Kidney epithelial cell (primary cell): Measurements from ENCODE around the gene GGT6. TPM values are rescaled to one million over a fixed set of nuclear protein-coding genes. Genes with fewer than 3 reads are reported as not detected.

Source experiments
- DNase-seq: peaks from one replicate; pipeline ENCODE4 v3.0.0-alpha.2; 2010; ENCODE audit warnings: low read depth
- H3K27me3 ChIP-seq: 2 replicates; pipeline ENCODE4 v1.6.0; 2011; ENCODE audit warnings: low read length; ENCODE audit not compliant: control insufficient read depth, insufficient read depth
- H3K36me3 ChIP-seq: 2 replicates; pipeline ENCODE4 v1.5.1; 2011; ENCODE audit warnings: low read length; ENCODE audit not compliant: control insufficient read depth, insufficient read depth
- H3K4me3 ChIP-seq: 2 replicates; pipeline ENCODE4 v1.5.1; 2011; ENCODE audit warnings: low read depth, mild to moderate bottlenecking, control low read depth, low read length
- total RNA-seq: library from RNA; depleted of rRNA; stranded (reverse); fragments of >200 nt; gene quantifications from 2 replicates; pipeline ENCODE4 v1.2.3, GENCODE V29; 2015
- TF ChIP-seq, protein P1 (sequence below): IDR thresholded peaks from 2 replicates; pipeline ENCODE4 v1.5.1; 2011; ENCODE audit warnings: mild to moderate bottlenecking, moderate library complexity, low read length, control low read depth, inconsistent platforms; ENCODE audit not compliant: insufficient read depth, poor library complexity, severe bottlenecking

Gene GGT6, protein sequence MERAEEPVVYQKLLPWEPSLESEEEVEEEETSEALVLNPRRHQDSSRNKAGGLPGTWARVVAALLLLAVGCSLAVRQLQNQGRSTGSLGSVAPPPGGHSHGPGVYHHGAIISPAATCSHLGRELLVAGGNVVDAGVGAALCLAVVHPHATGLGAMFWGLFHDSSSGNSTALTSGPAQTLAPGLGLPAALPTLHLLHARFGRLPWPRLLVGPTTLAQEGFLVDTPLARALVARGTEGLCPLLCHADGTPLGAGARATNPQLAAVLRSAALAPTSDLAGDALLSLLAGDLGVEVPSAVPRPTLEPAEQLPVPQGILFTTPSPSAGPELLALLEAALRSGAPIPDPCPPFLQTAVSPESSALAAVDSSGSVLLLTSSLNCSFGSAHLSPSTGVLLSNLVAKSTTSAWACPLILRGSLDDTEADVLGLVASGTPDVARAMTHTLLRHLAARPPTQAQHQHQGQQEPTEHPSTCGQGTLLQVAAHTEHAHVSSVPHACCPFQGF
- 0.07 and 0.38 TPM in 2 replicates for total RNA-seq

DNA sequence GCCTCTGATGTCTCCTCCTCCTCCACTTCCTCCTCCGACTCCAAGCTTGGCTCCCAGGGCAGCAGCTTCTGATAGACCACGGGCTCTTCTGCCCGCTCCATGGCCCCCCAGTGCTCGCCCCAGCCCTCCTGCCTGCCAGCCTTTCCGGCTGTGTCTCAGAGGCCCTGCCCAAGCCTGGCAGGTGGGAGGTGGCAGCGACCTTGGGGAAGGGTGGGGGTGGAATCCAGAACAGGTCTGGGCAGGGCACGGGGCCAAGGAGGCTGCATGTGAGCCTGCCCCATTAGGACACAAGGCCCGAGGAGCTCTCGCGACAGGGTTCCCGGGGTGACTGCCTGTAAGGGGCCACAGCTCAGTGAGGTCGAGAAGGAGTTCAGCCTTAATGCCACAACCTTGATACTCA lies at the start of gene GGT6:
GGT6 (minus strand) TSS at position 157 of the 400 bp plus-strand sequence; CDS start at position 101, 56 bp downstream.
- DNase-seq = no peak
- no peak within 1 kb of the TSS for H3K4me3 ChIP-seq

DNA sequence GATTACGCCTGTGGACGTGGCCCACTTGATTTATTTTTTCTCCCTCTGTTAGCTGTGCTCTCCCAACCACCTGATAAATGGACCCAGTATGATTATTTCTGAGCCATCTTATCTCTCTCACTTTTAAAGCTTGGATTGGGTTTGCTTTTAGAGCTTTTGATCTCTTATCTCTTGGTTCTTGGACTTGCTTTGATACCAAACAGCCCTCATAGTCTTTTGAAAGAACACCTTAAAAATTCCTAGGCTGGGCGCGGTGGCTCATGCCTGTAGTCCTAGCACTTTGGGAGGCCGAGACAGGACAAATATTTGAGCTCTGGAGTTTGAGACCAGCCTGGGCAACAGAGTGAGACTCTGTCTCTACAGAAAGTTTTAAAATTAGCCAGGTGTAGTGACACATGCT lies 49.8 kb upstream of the GGT6 start:
- no peak overlapping the region for H3K4me3 ChIP-seq

More for the DNA sequence above, at the start of gene GGT6:
- TF ChIP-seq, protein P1, sequence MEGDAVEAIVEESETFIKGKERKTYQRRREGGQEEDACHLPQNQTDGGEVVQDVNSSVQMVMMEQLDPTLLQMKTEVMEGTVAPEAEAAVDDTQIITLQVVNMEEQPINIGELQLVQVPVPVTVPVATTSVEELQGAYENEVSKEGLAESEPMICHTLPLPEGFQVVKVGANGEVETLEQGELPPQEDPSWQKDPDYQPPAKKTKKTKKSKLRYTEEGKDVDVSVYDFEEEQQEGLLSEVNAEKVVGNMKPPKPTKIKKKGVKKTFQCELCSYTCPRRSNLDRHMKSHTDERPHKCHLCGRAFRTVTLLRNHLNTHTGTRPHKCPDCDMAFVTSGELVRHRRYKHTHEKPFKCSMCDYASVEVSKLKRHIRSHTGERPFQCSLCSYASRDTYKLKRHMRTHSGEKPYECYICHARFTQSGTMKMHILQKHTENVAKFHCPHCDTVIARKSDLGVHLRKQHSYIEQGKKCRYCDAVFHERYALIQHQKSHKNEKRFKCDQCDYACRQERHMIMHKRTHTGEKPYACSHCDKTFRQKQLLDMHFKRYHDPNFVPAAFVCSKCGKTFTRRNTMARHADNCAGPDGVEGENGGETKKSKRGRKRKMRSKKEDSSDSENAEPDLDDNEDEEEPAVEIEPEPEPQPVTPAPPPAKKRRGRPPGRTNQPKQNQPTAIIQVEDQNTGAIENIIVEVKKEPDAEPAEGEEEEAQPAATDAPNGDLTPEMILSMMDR = no peak
- Histone ChIP-seq H3K27me3 (peaks cover 6% of the 10 kb centered on the region), H3K36me3 (no peaks in the 10 kb centered on the region)

DNA sequence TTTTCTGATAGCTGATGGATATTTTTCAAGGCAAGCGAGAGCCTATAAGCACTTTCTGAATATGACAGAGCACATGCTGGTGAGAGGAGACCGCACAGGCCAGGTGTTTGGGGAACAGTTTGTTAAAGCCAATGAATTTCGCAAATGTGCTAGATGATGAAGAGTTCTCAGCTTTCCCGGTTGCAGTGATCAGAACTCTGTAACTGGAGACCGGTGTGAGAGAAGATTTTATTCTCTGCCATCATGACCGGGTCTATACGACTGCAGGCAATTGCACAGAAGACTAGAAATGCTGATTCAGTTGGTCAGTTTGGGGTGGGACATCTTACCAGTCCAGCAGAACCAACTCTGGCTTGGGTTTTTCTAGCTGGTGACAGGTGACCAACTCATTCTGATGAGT lies 49.4 kb upstream of the GGT6 start:
- Histone ChIP-seq H3K36me3 (no peaks in the 10 kb centered on the region), H3K27me3 (peaks cover 7% of the 10 kb centered on the region), H3K4me3 (no peak overlapping the region)
- TF ChIP-seq, protein P1 = no peak
- DNase-seq = no peak

More for the DNA sequence above, 49.8 kb upstream of the GGT6 start:
- TF ChIP-seq, protein P1 = no peak
- peaks cover 7% of the 10 kb centered on the region for H3K27me3 ChIP-seq
- H3K36me3 ChIP-seq = no peaks in the 10 kb centered on the region
- no peak for DNase-seq

DNA sequence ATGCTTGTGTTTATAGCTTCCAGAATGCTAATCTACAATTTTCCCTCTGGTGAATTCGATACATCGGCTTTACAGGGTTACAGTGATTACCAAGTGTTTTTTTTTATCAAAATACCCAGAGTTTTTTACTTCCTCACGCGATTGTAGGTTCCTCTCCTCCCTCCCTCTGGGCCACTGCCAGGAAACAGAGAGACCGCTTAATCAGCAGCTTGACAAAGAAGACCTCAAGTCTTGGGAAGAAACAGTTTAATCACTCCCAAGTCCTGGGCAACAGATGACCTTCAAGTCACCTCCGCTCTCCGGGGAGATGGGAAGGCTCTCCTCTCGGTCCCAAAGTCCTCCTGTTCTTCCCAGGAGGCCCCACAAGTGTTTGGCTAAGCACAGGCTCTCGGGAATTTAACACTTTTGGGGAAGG lies 47.4 kb upstream of the GGT6 start:
- H3K4me3 ChIP-seq = no peak overlapping the region
- DNase-seq = no peak
- TF ChIP-seq, protein P1 = no peak
- peaks cover 7% of the 10 kb centered on the region for H3K27me3 ChIP-seq
- no peaks in the 10 kb centered on the region for H3K36me3 ChIP-seq

- H3K27me3 ChIP-seq = peaks cover 7% of the 10 kb centered on the region
- no peak overlapping the region for H3K4me3 ChIP-seq
- TF ChIP-seq, protein P1 = no peak
- no peaks in the 10 kb centered on the region for H3K36me3 ChIP-seq
- no peak for DNase-seq
These were observed 46.9 kb upstream of the GGT6 start for GRCh38 chr17:4607261-4607741.
